Muscle layer of duodenum (tissue), 2 donors: Measurements from ENCODE around the gene MIOX.
"Not testable (repeated sequence)": the region's sequence is repeated elsewhere in the genome, so short reads cannot be mapped to it uniquely, and the experiment has no call there.

Experiments used
- H3K27ac ChIP-seq: one replicate; pipeline ENCODE4 v1.7.0; 2013; ENCODE audit warnings: mild to moderate bottlenecking, low read length
- H3K27me3 ChIP-seq: one replicate; pipeline ENCODE4 v1.7.0; 2013; ENCODE audit warnings: low read depth, mild to moderate bottlenecking, control low read depth, low read length
- H3K36me3 ChIP-seq, 2 donors: one replicate each; pipeline ENCODE4 v1.7.0; 2013; ENCODE audit warnings: low read length in 2 of 2, control low read depth in 1 of 2, mild to moderate bottlenecking in 1 of 2; ENCODE audit not compliant: insufficient read depth in 2 of 2, control insufficient read depth in 1 of 2
- H3K4me1 ChIP-seq, 2 donors: one replicate each; pipeline ENCODE4 v1.7.0; 2013; ENCODE audit warnings: low read length in 2 of 2, mild to moderate bottlenecking in 2 of 2, control low read depth in 1 of 2, moderate library complexity in 1 of 2; ENCODE audit not compliant: insufficient read depth in 2 of 2, control insufficient read depth in 1 of 2
- H3K4me3 ChIP-seq, 2 donors: one replicate each; pipeline ENCODE4 v1.7.0; 2013; ENCODE audit warnings: low read length in 2 of 2, low read depth in 1 of 2, mild to moderate bottlenecking in 1 of 2
- H3K9me3 ChIP-seq, 2 donors: one replicate each; pipeline ENCODE4 v1.7.0; 2013; ENCODE audit warnings: low read length in 2 of 2, control low read depth in 1 of 2, mild to moderate bottlenecking in 1 of 2; ENCODE audit not compliant: control insufficient read depth in 1 of 2
- donor health status: healthy.

Gene MIOX

DNA sequence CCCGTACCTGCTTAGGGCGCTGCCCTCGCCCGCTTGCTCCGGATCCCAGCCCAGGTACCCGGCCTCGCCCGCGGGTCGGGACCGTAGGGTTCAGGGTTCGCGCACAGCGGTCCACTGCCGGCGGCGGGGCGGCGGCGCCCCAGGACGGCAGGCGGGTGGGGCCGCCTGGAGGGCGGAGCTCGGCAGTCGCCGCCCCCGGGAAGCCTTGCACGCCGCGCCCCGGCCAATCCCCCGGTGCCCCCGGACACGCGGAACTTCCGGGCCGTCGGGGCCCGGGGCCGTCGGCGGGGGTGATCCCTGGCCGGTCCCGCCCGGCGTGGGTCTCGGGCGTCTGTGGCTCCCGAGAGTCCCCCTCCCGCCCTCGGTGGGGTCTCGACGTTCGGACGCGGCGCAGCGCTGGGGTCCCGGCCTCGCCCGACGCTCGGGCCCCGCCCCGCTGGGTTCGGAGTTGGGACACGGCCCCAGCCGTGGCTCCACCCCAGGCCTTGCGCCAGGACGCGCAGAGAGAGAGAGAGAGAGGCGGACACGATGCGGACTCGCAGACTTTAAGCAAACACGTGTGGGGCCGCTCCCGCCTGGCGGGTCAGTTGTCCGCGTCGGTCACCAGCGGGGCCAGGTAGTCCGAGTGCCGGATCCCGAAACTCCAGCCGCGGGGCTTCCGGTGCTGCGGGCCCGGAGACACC lies 43.4 kb downstream of the MIOX start, which contains the start of gene TYMP:
TSS of gene TYMP (minus strand) at position 116 of the 683 bp plus-strand sequence. CDS start 303 bp downstream, outside the sequence.
- Histone ChIP-seq H3K9me3 (no peaks in the 10 kb centered on the region), H3K36me3 (peaks cover 3% of the 10 kb centered on the region in 2 donors), H3K27me3 (no peaks in the 10 kb centered on the region), H3K4me3 (peak within 1 kb of the TSS; percentile 56 to 61), H3K27ac (peak within 1 kb of the TSS; percentile 98), H3K4me1 (peaks cover 4 to 48% of the 10 kb centered on the region in 2 donors)

GRCh38 chr22:50530580-50530876 lies 43.9 kb downstream of the MIOX start:
- Histone ChIP-seq H3K27ac (peak overlapping the region; percentile 98), H3K4me3 (peak overlapping the region; percentile 44 to 56), H3K27me3 (no peaks in the 10 kb centered on the region), H3K4me1 (peaks cover 4 to 48% of the 10 kb centered on the region in 2 donors), H3K36me3 (peaks cover 3% of the 10 kb centered on the region in 2 donors), H3K9me3 (no peaks in the 10 kb centered on the region)

- Histone ChIP-seq H3K9me3 (no peaks in the 10 kb centered on the region), H3K27ac (peak overlapping the region; percentile 98), H3K27me3 (no peaks in the 10 kb centered on the region), H3K36me3 (peaks cover 3% of the 10 kb centered on the region in 2 donors), H3K4me1 (peaks cover 4 to 48% of the 10 kb centered on the region in 2 donors), H3K4me3 (peak overlapping the region; percentile 56 to 61)
Measured at GRCh38 chr22:50530877-50531545, 44.4 kb downstream of the MIOX start.

DNA sequence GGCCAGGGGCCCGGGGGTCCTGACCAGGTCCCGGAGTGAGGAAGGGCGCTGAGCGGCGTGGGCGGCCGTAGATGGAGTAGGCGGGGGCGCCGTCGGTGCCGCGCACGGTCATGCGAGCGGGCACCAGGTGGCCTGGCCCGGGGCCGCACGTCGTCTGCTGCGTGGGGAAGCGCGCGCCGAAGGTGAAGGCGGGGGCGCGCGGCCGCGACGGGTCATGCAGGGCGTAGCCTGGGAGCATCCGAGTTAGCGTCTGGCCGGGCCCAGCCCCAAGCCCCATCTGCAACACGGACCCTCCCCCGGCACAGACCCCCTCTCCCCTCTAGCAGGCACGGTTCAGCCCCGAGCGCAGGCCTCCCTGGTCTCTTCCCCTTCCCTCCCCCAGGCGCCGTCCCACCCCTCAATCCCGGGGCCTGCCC lies 44.9 kb downstream of the MIOX start:
- Histone ChIP-seq H3K27me3 (no peaks in the 10 kb centered on the region), H3K4me1 (peaks cover 4 to 42% of the 10 kb centered on the region in 2 donors)

DNA sequence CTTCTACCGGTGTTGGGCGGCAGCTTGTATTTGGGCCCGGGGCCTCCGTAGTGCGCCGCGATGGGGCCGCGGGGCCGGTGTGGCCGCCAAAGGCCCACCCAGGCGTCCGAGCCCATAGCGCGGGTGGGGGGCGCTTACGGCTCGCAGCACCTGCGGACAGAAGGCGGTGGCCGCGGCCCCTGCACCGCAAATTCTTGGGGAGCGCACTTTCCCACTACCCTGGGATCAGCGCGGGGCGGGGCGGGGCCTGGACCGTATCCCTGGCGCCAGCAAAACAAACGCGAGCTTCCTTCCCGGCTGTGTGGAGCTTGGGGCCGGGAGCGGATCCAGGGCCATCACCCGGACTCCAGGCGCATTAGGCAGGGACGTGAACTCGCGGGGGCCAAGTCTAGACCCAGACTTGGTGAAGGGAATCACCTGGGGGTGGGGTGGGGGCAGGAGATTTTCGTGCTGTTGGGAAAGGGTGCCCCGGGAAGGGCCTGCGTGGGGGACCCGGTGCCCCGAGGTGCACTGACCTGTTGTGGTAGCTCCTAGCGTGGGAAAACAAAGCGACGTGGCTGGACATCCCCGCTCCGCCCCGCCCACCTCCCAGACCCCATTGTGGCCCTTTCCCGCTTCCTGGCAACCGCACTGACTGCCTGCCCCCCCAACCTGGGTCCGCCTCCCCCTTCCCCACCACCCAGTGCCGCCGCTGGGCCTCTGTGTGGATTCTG lies 45.5 kb downstream of the MIOX start:
- peak overlapping the region; percentile 56 for H3K27ac ChIP-seq
- H3K36me3 ChIP-seq, result peaks cover 3% of the 10 kb centered on the region in 2 donors
- peak overlapping the region; percentile 56 to 61 for H3K4me3 ChIP-seq
- peaks cover 4 to 37% of the 10 kb centered on the region in 2 donors for H3K4me1 ChIP-seq
- no peaks in the 10 kb centered on the region for H3K9me3 ChIP-seq
- no peaks in the 10 kb centered on the region for H3K27me3 ChIP-seq

More for the DNA sequence above, 44.9 kb downstream of the MIOX start:
- Histone ChIP-seq H3K36me3 (peaks cover 3% of the 10 kb centered on the region in 2 donors), H3K9me3 (no peaks in the 10 kb centered on the region), H3K4me3 (peak overlapping the region; percentile 56 to 61), H3K27ac (peak overlapping the region; percentile 98)

- no peak overlapping the region for H3K4me3 ChIP-seq
- no peaks in the 10 kb centered on the region for H3K27me3 ChIP-seq
- H3K27ac ChIP-seq, result peak overlapping the region; percentile 56
- peaks cover 4 to 32% of the 10 kb centered on the region in 2 donors for H3K4me1 ChIP-seq
- peaks cover 3% of the 10 kb centered on the region in 2 donors for H3K36me3 ChIP-seq
- H3K9me3 ChIP-seq, result no peaks in the 10 kb centered on the region
Measured at GRCh38 chr22:50532824-50533796, 46.5 kb downstream of the MIOX start.

DNA sequence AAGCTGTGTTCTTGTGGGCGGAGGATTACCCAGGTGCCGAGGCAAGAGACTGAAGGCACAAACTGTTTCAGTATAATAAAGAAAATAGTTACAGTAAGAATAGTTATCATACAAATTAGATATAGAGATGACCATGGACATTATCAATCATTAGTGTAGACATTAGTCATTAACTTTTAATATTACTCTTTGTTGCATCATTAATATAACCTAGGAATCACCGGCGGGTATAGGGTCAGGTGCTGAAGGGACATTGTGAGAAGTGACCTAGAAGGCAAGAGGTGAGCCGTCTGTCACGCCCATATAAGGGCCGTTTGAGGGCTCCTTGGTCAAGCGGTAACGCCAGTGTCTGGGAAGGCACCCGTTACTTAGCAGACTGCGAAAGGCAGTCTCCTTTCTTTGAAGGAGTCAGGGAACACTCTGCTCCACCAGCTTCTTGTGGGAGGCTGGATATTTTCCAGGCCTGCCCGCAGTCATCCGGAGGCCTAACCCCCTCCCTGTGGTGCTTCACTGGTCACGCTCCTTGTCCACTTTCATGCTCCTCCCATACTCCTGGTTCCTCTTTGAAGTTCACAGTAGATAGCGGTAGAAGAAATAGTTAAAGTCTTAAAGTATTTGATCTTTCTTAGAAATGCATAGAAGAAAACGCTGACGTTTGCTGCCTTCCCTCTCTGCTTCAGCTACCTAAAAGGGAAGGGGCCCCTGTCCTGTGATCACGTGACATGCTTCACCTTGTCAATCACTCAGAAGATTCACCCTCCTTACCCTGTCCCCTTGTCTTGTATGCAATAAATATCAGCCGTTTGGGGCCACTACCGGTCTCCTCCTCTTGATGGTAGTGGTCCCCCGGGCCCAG lies 47.4 kb downstream of the MIOX start:
- peaks cover under 1 to 32% of the 10 kb centered on the region in 2 donors for H3K4me1 ChIP-seq
- not testable (repeated sequence) for H3K27ac ChIP-seq, H3K9me3 ChIP-seq, H3K4me3 ChIP-seq, H3K27me3 ChIP-seq, H3K36me3 ChIP-seq

DNA sequence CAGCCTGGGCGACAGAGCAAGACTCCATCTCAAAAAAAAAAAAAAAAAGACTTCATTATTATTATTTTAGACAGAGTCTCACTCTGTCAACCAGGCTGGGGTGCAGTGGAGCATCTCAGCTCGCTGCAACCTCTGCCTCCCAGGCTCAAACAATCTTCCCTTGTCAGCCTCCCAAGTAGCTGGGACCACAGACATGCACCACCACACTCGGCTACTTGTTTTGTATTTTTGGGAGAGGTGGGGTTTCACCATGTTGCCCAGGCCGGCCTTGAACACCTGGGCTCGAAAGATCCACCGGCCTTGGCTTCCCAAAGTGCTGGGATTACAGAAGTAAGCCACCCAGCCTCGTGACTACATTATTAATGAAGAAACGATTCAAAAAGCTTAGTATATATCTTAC lies 48.5 kb downstream of the MIOX start:
- Histone ChIP-seq H3K9me3 (no peaks in the 10 kb centered on the region), H3K4me3 (no peak overlapping the region), H3K36me3 (peaks cover 0 to 1% of the 10 kb centered on the region in 2 donors), H3K27me3 (no peaks in the 10 kb centered on the region), H3K27ac (no peak overlapping the region), H3K4me1 (peaks cover 5 to 26% of the 10 kb centered on the region in 2 donors)

DNA sequence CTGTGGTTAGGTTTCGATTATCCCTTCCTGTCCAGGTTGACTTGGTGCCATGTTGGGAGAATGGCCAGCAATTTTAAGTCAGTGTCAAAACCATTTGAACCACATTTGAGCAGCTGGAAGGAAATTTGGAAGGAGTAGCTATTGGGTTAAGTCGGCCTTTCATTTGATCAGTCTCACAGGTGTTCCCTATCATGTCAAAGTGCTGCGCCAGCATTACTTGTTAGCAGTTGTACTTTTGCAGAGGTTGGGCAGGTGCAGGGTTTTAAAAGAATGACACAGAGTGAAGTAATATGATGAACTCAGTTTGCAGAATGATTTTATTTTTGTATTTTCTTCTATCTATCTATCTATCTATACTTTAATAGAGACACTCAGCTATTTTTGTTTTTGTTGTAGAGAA lies 49.6 kb downstream of the MIOX start:
- Histone ChIP-seq H3K4me1 (peaks cover 9 to 15% of the 10 kb centered on the region in 2 donors), H3K27me3 (no peaks in the 10 kb centered on the region), H3K9me3 (no peaks in the 10 kb centered on the region), H3K36me3 (no peaks in the 10 kb centered on the region), H3K4me3 (no peak overlapping the region), H3K27ac (no peak overlapping the region)

- H3K4me3 ChIP-seq, result no peak overlapping the region
- H3K9me3 ChIP-seq, result no peaks in the 10 kb centered on the region
- H3K27me3 ChIP-seq, result no peaks in the 10 kb centered on the region
- peaks cover 0 to 9% of the 10 kb centered on the region in 2 donors for H3K4me1 ChIP-seq
- H3K36me3 ChIP-seq, result no peaks in the 10 kb centered on the region
- H3K27ac ChIP-seq, result peak overlapping the region; percentile 73
Measured at GRCh38 chr22:50537765-50538164, 51.1 kb downstream of the MIOX start.
